ENCODE measurements around the gene PTPRA.

DNA sequence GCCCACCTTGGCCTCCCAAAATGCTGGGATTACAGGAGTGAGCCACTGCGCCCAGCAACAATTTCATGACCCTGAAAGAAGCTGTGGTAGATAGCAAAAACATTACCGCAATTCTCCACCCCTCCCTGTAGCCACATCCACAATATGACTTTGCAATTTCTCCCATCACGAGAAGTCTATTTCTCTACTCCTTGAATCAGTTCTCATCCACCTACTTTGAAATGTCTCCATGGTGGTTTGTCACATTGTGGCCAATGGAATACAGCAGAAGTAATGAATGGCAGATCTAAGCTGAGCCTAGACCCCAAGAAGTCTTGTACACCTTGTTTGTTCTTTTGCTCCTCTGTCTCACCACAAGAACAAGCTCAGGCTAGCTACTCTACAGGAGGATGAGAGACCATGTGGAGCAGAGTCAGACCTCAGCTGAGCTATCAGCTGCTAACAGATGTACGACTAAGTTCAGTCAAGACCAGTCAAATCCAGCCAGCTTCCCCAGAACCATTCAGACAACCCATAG lies 204.4 kb downstream of the PTPRA start:
- TF ChIP-seq CTCF (conservative IDR thresholded peaks at IDR 0.05; ENCODE audit: low read length) (no peak), EZH2phosphoT487 (IDR thresholded peaks at IDR 0.05; ENCODE audit: borderline replicate concordance, low read depth, low read length) (no peak)
